GM18519 (cell line): ENCODE measurements around the gene AS3MT.
"Not testable (repeated sequence)": the region's sequence is repeated elsewhere in the genome, so short reads cannot be mapped to it uniquely, and the experiment has no call there.

Experiments used
- ATAC-seq: cut with Tn5 transposase; IDR thresholded peaks from one replicate; pipeline ENCODE4 v1.9.1; 2021; ENCODE audit warnings: mild to moderate bottlenecking, moderate library complexity; ENCODE audit not compliant: unreplicated experiment, low FRiP score

The AS3MT gene, protein sequence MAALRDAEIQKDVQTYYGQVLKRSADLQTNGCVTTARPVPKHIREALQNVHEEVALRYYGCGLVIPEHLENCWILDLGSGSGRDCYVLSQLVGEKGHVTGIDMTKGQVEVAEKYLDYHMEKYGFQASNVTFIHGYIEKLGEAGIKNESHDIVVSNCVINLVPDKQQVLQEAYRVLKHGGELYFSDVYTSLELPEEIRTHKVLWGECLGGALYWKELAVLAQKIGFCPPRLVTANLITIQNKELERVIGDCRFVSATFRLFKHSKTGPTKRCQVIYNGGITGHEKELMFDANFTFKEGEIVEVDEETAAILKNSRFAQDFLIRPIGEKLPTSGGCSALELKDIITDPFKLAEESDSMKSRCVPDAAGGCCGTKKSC

DNA sequence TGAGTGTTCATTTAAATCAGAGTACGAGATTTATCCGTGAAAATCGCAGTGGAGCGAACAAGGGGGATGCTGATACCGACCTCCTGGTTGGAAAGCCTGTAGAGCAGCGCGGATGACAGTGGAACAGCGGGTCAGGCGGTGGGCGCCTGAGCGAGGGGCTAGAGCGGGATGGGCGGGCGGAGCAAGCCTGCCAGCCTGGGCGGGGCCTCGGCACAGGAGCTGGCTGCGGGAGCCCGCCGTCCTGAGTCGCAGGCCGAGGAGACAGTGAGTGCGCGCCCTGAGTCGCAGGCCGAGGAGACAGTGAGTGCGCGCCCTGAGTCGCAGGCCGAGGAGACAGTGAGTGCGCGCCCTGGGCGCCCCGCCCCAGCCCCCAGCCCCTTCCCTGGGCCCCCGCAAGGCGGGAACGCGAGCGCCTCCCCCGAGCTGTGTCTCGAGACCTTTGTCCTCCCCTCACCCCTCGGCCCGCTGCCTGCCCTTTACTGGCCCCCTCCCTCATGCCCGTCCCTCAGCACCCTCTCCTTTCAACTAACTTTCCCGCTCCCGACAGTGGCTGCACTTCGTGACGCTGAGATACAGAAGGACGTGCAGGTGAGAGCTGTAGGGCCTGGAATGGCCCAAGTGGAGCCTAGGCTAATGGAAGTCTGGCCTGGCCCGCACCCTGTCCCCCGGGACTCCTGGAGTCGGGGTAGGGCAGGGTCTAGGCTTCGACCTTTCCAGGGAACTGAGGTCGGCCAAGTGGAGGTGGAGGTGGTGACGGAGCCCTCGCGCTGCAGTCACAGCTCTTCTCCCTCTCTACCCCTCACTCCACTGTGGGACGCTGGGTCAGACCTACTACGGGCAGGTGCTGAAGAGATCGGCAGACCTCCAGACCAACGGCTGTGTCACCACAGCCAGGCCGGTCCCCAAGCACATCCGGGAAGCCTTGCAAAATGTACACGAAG is at the start of gene AS3MT:
Gene AS3MT (plus strand): TSS at position 213 of the 941 bp plus-strand sequence. CDS start 123 bp downstream, at position 336.
- ATAC-seq, result no peak

GRCh38 chr10:102820008-102820407 is 49.3 kb upstream of the AS3MT start:
- not testable (repeated sequence) for ATAC-seq

DNA sequence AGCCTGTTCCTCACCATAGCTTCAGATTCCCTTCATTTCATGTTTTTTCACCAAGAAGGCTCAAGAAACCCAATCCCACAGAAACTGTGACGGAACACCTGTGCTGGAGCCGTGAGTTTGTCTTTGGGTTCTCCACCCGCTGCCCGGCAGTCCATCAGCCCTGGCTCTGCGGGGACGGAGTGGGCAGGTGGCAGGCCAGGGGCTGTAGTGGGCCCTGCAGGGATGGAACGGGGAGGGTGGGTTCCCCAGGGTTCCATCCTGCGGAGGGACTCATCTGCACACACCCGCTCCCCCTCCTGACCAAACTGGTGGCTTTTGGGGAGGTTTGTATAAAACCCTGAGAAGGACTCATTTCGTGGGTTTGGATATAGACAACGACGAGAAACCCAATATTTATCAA is 47.0 kb upstream of the AS3MT start:
- ATAC-seq, result no peak

DNA sequence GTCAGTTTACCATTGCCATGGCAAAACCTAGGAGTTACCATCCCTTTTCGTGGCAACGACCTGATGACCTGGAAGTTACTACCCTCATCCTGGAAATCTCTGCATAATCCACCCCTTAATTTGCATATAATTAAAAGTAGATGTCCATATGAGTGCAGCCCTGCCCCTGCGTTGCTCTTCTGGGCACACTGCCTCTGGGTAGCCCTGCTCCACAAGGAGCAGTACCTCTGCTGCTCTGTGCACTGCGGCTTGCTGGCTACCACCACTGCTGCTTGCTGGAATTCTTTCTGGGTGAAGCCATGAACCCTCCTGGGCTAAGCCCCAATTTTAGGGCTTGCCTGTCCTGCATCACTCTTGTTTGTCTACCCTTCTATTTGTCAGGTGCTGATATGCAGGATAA is 44.6 kb upstream of the AS3MT start:
- no peak for ATAC-seq

GRCh38 chr10:102826148-102826796 is 43.0 kb upstream of the AS3MT start:
- no peak for ATAC-seq

- ATAC-seq, result no peak
Measured at GRCh38 chr10:102827597-102827975, 41.7 kb upstream of the AS3MT start.

DNA sequence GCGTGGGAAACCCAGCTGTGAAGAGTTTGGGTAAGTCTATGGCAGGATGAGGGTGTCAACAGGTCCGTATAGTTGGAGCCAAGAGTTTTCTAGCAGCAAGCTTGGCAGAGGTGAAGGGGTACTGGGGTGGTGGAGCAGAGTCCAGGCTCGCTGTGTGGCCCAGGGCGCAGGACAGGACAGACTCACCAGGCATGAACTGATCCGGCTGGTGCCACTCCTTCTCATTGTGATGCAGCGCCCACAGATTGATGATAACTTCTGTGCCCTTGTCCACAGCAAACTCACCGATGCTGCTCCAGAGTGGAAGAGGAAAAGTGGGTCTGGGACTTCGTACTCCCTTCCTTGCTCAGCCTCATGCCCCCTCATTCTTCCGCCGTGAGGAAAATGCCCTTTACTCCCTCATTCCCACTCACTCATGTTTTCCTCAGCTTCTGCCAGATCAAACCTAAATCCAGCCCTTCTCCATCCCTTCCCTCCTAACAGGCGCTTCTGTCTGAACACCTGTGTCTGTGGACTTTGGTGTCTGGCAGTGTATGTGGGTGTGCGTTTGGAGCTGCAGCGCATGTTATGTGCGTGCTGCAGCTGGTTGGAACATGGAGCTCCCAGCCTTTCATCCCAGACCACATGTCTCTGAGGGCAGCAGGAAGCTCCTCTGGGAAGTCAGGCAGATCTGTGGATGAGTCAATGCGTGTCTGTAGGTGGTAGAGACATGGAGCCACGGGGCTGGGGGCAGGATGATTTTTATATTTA is 37.8 kb upstream of the AS3MT start:
- ATAC-seq, result no peak

DNA sequence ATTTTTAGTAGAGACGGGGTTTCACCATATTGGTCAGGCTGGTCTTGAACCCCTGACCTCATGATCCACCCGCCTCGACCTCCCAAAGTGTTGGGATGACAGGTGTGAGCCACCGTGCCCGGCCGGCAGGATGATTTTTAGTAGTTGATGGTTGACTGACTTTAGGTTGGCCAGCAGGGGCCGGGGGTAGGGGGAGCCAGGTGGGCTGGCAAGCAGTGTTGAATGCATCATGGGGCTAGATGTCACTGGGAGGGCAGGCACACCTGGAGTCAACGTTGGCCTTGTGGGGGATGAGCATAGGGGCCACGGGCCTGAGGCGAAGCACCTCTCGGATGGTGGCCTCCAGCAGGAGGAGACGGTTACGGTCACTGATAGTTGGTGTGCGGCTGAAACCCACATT is 37.0 kb upstream of the AS3MT start:
- no peak for ATAC-seq

GRCh38 chr10:102832987-102833386 is 36.3 kb upstream of the AS3MT start:
- ATAC-seq, result no peak

DNA sequence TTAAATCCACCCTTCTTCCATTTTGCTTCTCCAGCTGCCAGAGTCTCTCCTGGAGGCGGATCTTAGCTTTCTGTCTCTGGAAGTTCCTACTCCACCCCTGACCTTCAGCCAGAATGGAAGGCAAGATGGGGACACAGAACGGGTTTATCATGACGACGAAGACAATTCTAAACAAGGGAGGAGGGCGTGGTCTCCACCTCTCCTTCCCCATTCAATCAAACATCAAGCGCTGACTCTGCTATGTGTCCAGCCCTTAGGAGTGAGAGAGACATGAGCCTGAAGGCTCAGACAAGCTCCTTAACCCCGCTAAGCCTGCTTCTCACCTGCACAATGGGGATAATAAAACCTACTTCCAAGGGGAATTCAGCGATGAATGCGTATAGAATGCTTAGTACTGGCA is 35.1 kb upstream of the AS3MT start:
- no peak for ATAC-seq

- no peak for ATAC-seq
Measured at GRCh38 chr10:102835007-102835482, 34.2 kb upstream of the AS3MT start.

- ATAC-seq, result no peak
Measured at GRCh38 chr10:102837230-102837721, 32.0 kb upstream of the AS3MT start, which contains the start of gene CYP17A1. Gene CYP17A1, minus strand, starts transcription at chr10:102837413. Its CDS starts 52 bp downstream, at chr10:102837361.

GRCh38 chr10:102838276-102838927 is 30.9 kb upstream of the AS3MT start:
- not testable (repeated sequence) for ATAC-seq

DNA sequence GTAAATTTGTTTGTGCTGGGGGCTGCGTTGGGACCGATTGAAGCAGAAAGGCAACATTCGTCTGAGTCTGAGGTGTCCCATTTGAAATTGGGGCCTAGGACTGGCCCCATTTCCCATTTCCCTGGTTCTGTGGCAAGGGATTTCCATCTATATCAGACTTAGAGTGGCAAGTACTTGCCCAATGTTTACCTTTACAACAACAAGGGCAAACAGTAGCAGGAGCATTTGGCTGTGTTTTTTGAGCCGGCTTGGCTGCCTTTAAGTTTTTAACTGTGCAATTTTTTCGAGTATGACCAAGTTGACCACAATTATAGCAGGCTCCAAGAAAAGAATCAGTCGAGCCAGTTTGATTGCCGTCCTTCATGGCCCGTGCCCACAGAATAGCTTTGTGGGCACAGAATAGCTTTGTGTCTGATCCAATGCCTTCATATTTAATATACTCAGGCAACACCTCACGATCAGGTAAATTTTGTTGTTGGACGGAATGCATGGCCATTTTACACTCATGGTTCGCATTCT is 27.4 kb upstream of the AS3MT start:
- ATAC-seq, result no peak

GRCh38 chr10:102843139-102843538 is 26.1 kb upstream of the AS3MT start:
- not testable (repeated sequence) for ATAC-seq

GRCh38 chr10:102844190-102844776 is 25.0 kb upstream of the AS3MT start:
- not testable (repeated sequence) for ATAC-seq

GRCh38 chr10:102845352-102845902 is 23.8 kb upstream of the AS3MT start:
- ATAC-seq, result no peak

DNA sequence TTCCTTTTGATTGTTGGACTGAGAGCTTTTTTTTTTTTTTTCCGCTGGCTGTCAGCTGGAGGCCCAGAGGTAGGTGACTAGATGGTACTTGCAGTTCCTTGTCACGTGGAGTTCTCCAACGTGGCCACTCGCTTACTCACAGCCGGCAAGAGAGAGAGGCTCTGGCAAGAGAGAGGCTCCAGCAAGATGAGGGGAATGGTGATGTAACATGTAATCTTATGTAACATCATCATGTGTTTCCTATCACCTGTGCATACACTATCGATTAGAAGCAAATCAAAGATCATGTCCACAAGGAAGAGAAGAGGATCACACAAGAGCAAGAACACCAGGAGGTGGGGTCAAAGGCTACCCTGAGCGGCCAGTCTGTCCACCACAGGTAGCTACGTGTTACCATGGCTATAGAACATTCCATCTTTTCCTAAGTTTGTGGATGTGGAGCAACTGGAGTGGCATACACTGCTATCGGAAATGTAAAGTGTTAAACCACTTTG is 19.2 kb upstream of the AS3MT start:
- ATAC-seq, result no peak
